ENCODE measurements around the gene RBM18. TPM values are rescaled to one million over a fixed set of nuclear protein-coding genes. Genes with fewer than 3 reads are reported as not detected.
A peak's percentile ranks its signal among the peaks of the same experiment; 100 is the strongest.

RBM18 gene
- 11.6 TPM for total RNA-seq
- polyA plus RNA-seq, result 10.6 TPM
- long read RNA-seq, donor 1, full-length matches to known transcripts, result 2 of 2 reads
- long read RNA-seq, donor 1, partial matches to known transcripts, result 0 of 2 reads
- long read RNA-seq, donor 1, other reads (novel, unspliced or antisense), result 0 of 2 reads
- long read RNA-seq, donor 2, result 0 reads
- long read RNA-seq, donor 3, full-length matches to known transcripts, result 27 of 27 reads
- long read RNA-seq, donor 3, partial matches to known transcripts, result 0 of 27 reads
- long read RNA-seq, donor 3, other reads (novel, unspliced or antisense), result 0 of 27 reads
- long read RNA-seq, donor 4, full-length matches to known transcripts, result 5 of 5 reads
- long read RNA-seq, donor 4, partial matches to known transcripts, result 0 of 5 reads
- long read RNA-seq, donor 4, other reads (novel, unspliced or antisense), result 0 of 5 reads
- long read RNA-seq, donor 5, full-length matches to known transcripts, result 17 of 30 reads
- long read RNA-seq, donor 5, partial matches to known transcripts, result 5 of 30 reads
- long read RNA-seq, donor 5, other reads (novel, unspliced or antisense), result 8 of 30 reads
- long read RNA-seq, donor 6, full-length matches to known transcripts, result 11 of 11 reads
- long read RNA-seq, donor 6, partial matches to known transcripts, result 0 of 11 reads
- long read RNA-seq, donor 6, other reads (novel, unspliced or antisense), result 0 of 11 reads
- long read RNA-seq, donor 7, full-length matches to known transcripts, result 22 of 27 reads
- long read RNA-seq, donor 7, partial matches to known transcripts, result 0 of 27 reads
- long read RNA-seq, donor 7, other reads (novel, unspliced or antisense), result 5 of 27 reads
- long read RNA-seq, donor 8, full-length matches to known transcripts, result 2 of 2 reads
- long read RNA-seq, donor 8, partial matches to known transcripts, result 0 of 2 reads
- long read RNA-seq, donor 8, other reads (novel, unspliced or antisense), result 0 of 2 reads
- long read RNA-seq, donor 9, full-length matches to known transcripts, result 14 of 14 reads
- long read RNA-seq, donor 9, partial matches to known transcripts, result 0 of 14 reads
- long read RNA-seq, donor 9, other reads (novel, unspliced or antisense), result 0 of 14 reads
- long read RNA-seq, donor 10, full-length matches to known transcripts, result 21 of 21 reads
- long read RNA-seq, donor 10, partial matches to known transcripts, result 0 of 21 reads
- long read RNA-seq, donor 10, other reads (novel, unspliced or antisense), result 0 of 21 reads

DNA sequence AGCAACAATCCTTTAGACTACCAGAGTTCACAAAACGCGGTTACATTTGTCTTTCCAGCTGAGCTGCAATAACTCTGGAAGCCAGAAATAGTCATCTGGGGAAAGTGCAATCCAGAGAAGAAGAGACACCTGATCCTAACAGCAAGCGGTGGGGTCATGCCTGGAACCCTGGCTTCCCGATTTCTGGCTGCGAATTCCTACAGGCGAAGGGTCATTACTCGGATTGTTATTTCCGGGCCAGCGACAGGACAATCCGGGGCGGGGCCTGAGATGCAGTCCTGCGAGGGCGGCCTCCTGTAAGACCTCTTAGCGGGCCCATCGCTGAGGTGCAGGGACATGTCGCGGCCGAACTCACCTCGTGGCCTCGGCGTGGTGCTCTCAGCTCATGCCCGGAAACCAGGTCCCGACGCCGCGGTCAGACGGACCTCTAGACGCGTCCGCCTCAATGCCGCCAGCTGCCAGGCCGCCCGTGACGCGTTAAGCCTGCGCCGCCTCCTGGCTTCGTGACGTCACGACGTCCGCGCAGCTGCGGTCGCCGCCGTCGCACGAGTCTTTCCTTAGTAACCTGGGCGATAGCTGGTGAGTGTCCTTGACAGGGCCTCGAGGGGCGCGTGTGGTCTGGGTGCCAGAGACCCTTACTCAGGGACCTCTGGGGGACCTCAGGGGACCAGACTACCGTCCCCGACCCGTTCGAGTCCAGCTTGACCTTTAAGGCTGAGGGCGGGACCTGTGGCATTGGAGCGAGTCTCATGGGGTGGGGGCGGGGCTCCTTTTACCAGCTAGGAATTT, at the start of gene RBM18, which contains the start of gene MRRF:
Gene RBM18, minus strand, starts transcription at position 481 of the 789 bp plus-strand sequence. CDS start 3,348 bp downstream, outside the sequence.
Gene MRRF, plus strand, starts transcription at position 523 of the 789 bp plus-strand sequence. CDS start 6,010 bp downstream, outside the sequence.
- H3K27me3 ChIP-seq (ENCODE audit: control insufficient read depth in 2 of 2, insufficient read depth in 1 of 2, low read length in 1 of 2), result no peaks in the 10 kb centered on the region
- H3K27ac ChIP-seq (ENCODE audit: low read depth in 1 of 2, low read length in 1 of 2), result peak within 1 kb of the TSS; percentile 79 to 94
- H3K4me3 ChIP-seq (ENCODE audit: low read length in 2 of 2), result peak within 1 kb of the TSS; percentile 88 to 95
- H3K4me1 ChIP-seq (ENCODE audit: control insufficient read depth in 2 of 2, insufficient read depth in 2 of 2, low read length in 2 of 2), result peaks cover 14 to 18% of the 10 kb centered on the region in 2 donors
- no peaks in the 10 kb centered on the region for H3K9me3 ChIP-seq (ENCODE audit: control insufficient read depth in 2 of 2, insufficient read depth in 1 of 2, low read length in 1 of 2)
- DNase-seq (ENCODE audit: low read depth in 6 of 9, low spot score in 9 of 9), result peak; percentile 65 to 92 (median 82)
- under 1% methylated on average over 60 of the region's 60 CpGs for WGBS
- peaks cover 20 to 22% of the 10 kb centered on the region in 2 donors for H3K36me3 ChIP-seq (ENCODE audit: control insufficient read depth in 2 of 2, insufficient read depth in 2 of 2, low read length in 1 of 2)

DNA sequence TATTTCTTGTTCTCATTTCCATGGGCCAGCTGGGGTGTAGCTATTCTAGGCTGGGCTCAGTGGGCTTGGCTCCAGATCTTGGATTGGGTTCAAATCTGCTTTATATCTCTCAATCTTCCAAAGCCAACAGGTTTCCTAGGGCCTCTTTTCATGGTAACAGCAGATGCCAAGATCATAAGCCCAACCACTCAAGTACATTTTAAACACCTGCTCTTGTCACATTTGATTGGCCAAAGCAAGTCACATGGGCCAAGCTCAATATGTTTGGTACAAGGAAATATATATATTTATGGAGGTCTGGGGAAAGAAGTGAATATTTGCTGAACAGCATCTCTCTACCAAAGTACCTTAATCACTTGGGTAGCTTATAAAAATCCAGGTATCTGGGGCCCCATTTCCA, 49.5 kb upstream of the RBM18 start:
- DNase-seq (ENCODE audit: low read depth in 6 of 9, low spot score in 9 of 9), result no peak
- no peak overlapping the region for H3K27ac ChIP-seq (ENCODE audit: low read depth in 1 of 2, low read length in 1 of 2)
- no peak overlapping the region for H3K4me3 ChIP-seq (ENCODE audit: low read length in 2 of 2)
- H3K36me3 ChIP-seq (ENCODE audit: control insufficient read depth in 2 of 2, insufficient read depth in 2 of 2, low read length in 1 of 2), result peaks cover 12 to 30% of the 10 kb centered on the region in 2 donors
- no peaks in the 10 kb centered on the region for H3K27me3 ChIP-seq (ENCODE audit: control insufficient read depth in 2 of 2, insufficient read depth in 1 of 2, low read length in 1 of 2)
- H3K4me1 ChIP-seq (ENCODE audit: control insufficient read depth in 2 of 2, insufficient read depth in 2 of 2, low read length in 2 of 2), result no peaks in the 10 kb centered on the region
- peaks cover 0 to 2% of the 10 kb centered on the region in 2 donors for H3K9me3 ChIP-seq (ENCODE audit: control insufficient read depth in 2 of 2, insufficient read depth in 1 of 2, low read length in 1 of 2)

GRCh38 chr9:122309861-122310260, 45.2 kb upstream of the RBM18 start:
- no peak overlapping the region for H3K4me3 ChIP-seq (ENCODE audit: low read length in 2 of 2)
- 95% methylated on average over 2 of the region's 2 CpGs for WGBS
- H3K36me3 ChIP-seq (ENCODE audit: control insufficient read depth in 2 of 2, insufficient read depth in 2 of 2, low read length in 1 of 2), result peaks cover 7 to 32% of the 10 kb centered on the region in 2 donors
- no peaks in the 10 kb centered on the region for H3K4me1 ChIP-seq (ENCODE audit: control insufficient read depth in 2 of 2, insufficient read depth in 2 of 2, low read length in 2 of 2)
- H3K27me3 ChIP-seq (ENCODE audit: control insufficient read depth in 2 of 2, insufficient read depth in 1 of 2, low read length in 1 of 2), result no peaks in the 10 kb centered on the region
- H3K9me3 ChIP-seq (ENCODE audit: control insufficient read depth in 2 of 2, insufficient read depth in 1 of 2, low read length in 1 of 2), result no peaks in the 10 kb centered on the region
- no peak overlapping the region for H3K27ac ChIP-seq (ENCODE audit: low read depth in 1 of 2, low read length in 1 of 2)
- no peak for DNase-seq (ENCODE audit: low read depth in 6 of 9, low spot score in 9 of 9)

DNA sequence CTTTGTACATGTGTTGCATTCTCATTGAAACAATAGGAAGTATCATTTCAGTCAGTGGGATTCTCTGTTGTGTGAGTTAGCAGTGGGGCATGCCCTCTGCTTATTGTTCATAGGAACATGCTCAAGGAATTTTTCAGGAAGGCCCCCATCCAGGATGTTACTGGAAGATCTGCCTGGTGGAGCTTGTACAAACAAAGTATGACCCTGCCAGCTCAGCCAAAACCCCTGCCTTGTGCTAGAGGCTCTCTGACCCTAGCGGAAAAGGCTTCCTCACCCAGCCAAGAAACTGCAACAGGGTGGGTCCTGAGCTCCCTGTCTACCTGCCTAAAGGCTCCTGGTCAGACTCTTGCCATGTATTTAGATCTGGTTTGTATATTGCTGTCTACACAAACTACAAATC, 43.3 kb upstream of the RBM18 start:
- Histone ChIP-seq H3K36me3 (ENCODE audit: control insufficient read depth in 2 of 2, insufficient read depth in 2 of 2, low read length in 1 of 2) (peaks cover 6 to 29% of the 10 kb centered on the region in 2 donors), H3K4me3 (ENCODE audit: low read length in 2 of 2) (no peak overlapping the region), H3K27ac (ENCODE audit: low read depth in 1 of 2, low read length in 1 of 2) (no peak overlapping the region), H3K27me3 (ENCODE audit: control insufficient read depth in 2 of 2, insufficient read depth in 1 of 2, low read length in 1 of 2) (no peaks in the 10 kb centered on the region), H3K4me1 (ENCODE audit: control insufficient read depth in 2 of 2, insufficient read depth in 2 of 2, low read length in 2 of 2) (no peaks in the 10 kb centered on the region), H3K9me3 (ENCODE audit: control insufficient read depth in 2 of 2, insufficient read depth in 1 of 2, low read length in 1 of 2) (no peaks in the 10 kb centered on the region)
- DNase-seq (ENCODE audit: low read depth in 6 of 9, low spot score in 9 of 9), result no peak
- 94% methylated on average over 1 of the region's 1 CpG for WGBS

GRCh38 chr9:122307061-122307460, 42.4 kb upstream of the RBM18 start:
- 92% methylated on average over 5 of the region's 5 CpGs for WGBS
- Histone ChIP-seq H3K9me3 (ENCODE audit: control insufficient read depth in 2 of 2, insufficient read depth in 1 of 2, low read length in 1 of 2) (no peaks in the 10 kb centered on the region), H3K36me3 (ENCODE audit: control insufficient read depth in 2 of 2, insufficient read depth in 2 of 2, low read length in 1 of 2) (peaks cover 6 to 30% of the 10 kb centered on the region in 2 donors), H3K4me3 (ENCODE audit: low read length in 2 of 2) (no peak overlapping the region), H3K4me1 (ENCODE audit: control insufficient read depth in 2 of 2, insufficient read depth in 2 of 2, low read length in 2 of 2) (no peaks in the 10 kb centered on the region), H3K27ac (ENCODE audit: low read depth in 1 of 2, low read length in 1 of 2) (no peak overlapping the region), H3K27me3 (ENCODE audit: control insufficient read depth in 2 of 2, insufficient read depth in 1 of 2, low read length in 1 of 2) (no peaks in the 10 kb centered on the region)
- no peak for DNase-seq (ENCODE audit: low read depth in 6 of 9, low spot score in 9 of 9)

- Histone ChIP-seq H3K27ac (ENCODE audit: low read depth in 1 of 2, low read length in 1 of 2) (no peak overlapping the region), H3K4me3 (ENCODE audit: low read length in 2 of 2) (no peak overlapping the region), H3K27me3 (ENCODE audit: control insufficient read depth in 2 of 2, insufficient read depth in 1 of 2, low read length in 1 of 2) (no peaks in the 10 kb centered on the region), H3K9me3 (ENCODE audit: control insufficient read depth in 2 of 2, insufficient read depth in 1 of 2, low read length in 1 of 2) (no peaks in the 10 kb centered on the region), H3K36me3 (ENCODE audit: control insufficient read depth in 2 of 2, insufficient read depth in 2 of 2, low read length in 1 of 2) (peaks cover 3 to 26% of the 10 kb centered on the region in 2 donors), H3K4me1 (ENCODE audit: control insufficient read depth in 2 of 2, insufficient read depth in 2 of 2, low read length in 2 of 2) (no peaks in the 10 kb centered on the region)
- WGBS, result 97% methylated on average over 5 of the region's 5 CpGs
- no peak for DNase-seq (ENCODE audit: low read depth in 6 of 9, low spot score in 9 of 9)
Measured at GRCh38 chr9:122302237-122303093, 37.8 kb upstream of the RBM18 start.

DNA sequence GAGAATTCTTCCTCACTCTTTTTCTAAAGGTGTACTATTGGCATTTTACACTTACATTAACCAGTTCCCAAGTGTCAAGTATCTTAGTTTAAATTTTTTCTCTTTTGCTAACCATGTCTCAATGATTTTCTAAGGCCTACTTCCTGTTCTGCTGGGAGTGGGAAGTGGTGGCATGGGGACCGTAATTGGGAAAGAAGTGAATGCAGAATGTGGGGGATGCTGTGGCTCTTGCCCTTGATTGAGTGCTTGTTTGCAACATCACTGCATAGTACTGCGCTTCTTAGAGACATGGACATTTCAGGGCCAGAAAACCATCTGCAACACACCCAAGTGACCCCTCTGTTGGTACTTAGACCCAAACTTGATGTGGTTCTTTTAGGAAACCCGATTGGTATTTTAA, 32.9 kb upstream of the RBM18 start:
- peaks cover 6 to 19% of the 10 kb centered on the region in 2 donors for H3K36me3 ChIP-seq (ENCODE audit: control insufficient read depth in 2 of 2, insufficient read depth in 2 of 2, low read length in 1 of 2)
- no peak overlapping the region for H3K4me3 ChIP-seq (ENCODE audit: low read length in 2 of 2)
- DNase-seq (ENCODE audit: low read depth in 6 of 9, low spot score in 9 of 9), result no peak
- H3K27me3 ChIP-seq (ENCODE audit: control insufficient read depth in 2 of 2, insufficient read depth in 1 of 2, low read length in 1 of 2), result no peaks in the 10 kb centered on the region
- no peak overlapping the region for H3K27ac ChIP-seq (ENCODE audit: low read depth in 1 of 2, low read length in 1 of 2)
- H3K4me1 ChIP-seq (ENCODE audit: control insufficient read depth in 2 of 2, insufficient read depth in 2 of 2, low read length in 2 of 2), result no peaks in the 10 kb centered on the region
- WGBS, result 97% methylated on average over 3 of the region's 3 CpGs
- H3K9me3 ChIP-seq (ENCODE audit: control insufficient read depth in 2 of 2, insufficient read depth in 1 of 2, low read length in 1 of 2), result no peaks in the 10 kb centered on the region
